H9 (cell line): Measurements from ENCODE around the gene IQCK. TPM values are rescaled to one million over a fixed set of nuclear protein-coding genes. Genes with fewer than 3 reads are reported as not detected.

Source experiments
- DNase-seq: peaks from one replicate; pipeline ENCODE4 v3.0.0-alpha.2; 2017
- H2AFZ ChIP-seq: one replicate; pipeline ENCODE4 v1.6.1; 2013; ENCODE audit warnings: mild to moderate bottlenecking, low read length, control low read depth, moderate library complexity
- H2AK5ac ChIP-seq: 2 replicates; pipeline ENCODE4 v1.6.1; 2013; ENCODE audit warnings: low read length, control low read depth, mixed read lengths; ENCODE audit not compliant: insufficient read length
- H2BK120ac ChIP-seq: one replicate; pipeline ENCODE4 v1.6.1; 2013; ENCODE audit warnings: low read depth, mild to moderate bottlenecking, low read length, control low read depth, inconsistent platforms; ENCODE audit not compliant: poor library complexity, severe bottlenecking
- H2BK12ac ChIP-seq: 2 replicates; pipeline ENCODE4 v1.6.1; 2013; ENCODE audit warnings: low read length, control low read depth, mixed read lengths, low read depth; ENCODE audit not compliant: insufficient read length
- H2BK15ac ChIP-seq: 2 replicates; pipeline ENCODE4 v1.6.1; 2013; ENCODE audit warnings: low read depth, low read length, control low read depth
- H2BK20ac ChIP-seq: one replicate; pipeline ENCODE4 v1.6.1; 2013; ENCODE audit warnings: low read depth, mild to moderate bottlenecking, low read length, control low read depth, inconsistent platforms; ENCODE audit not compliant: poor library complexity, severe bottlenecking
- H2BK5ac ChIP-seq: 2 replicates; pipeline ENCODE4 v1.6.1; 2013; ENCODE audit warnings: low read length, control low read depth, mixed read lengths; ENCODE audit not compliant: insufficient read length
- H3K14ac ChIP-seq: 2 replicates; pipeline ENCODE4 v1.6.1; 2013; ENCODE audit warnings: low read length, control low read depth; ENCODE audit not compliant: insufficient read depth
- H3K18ac ChIP-seq: 2 replicates; pipeline ENCODE4 v1.6.1; 2013; ENCODE audit warnings: low read depth, mild to moderate bottlenecking, mixed read lengths, low read length, control low read depth; ENCODE audit not compliant: insufficient read length
- H3K23ac ChIP-seq: 2 replicates; pipeline ENCODE4 v1.6.1; 2013; ENCODE audit warnings: low read length, control low read depth, mixed read lengths, low read depth; ENCODE audit not compliant: insufficient read length
- H3K23me2 ChIP-seq: 2 replicates; pipeline ENCODE4 v1.6.1; 2013; ENCODE audit warnings: low read depth, mild to moderate bottlenecking, mixed read lengths, low read length, control low read depth; ENCODE audit not compliant: insufficient read length, poor library complexity, severe bottlenecking
- H3K27ac ChIP-seq: 2 replicates; pipeline ENCODE4 v1.5.1; 2013; ENCODE audit warnings: low read length, control low read depth, mixed read lengths, low read depth; ENCODE audit not compliant: insufficient read length
- H3K27me3 ChIP-seq: 2 replicates; pipeline ENCODE4 v1.6.1; 2013; ENCODE audit warnings: low read length, control low read depth, inconsistent platforms; ENCODE audit not compliant: insufficient read depth
- H3K4ac ChIP-seq: 2 replicates; pipeline ENCODE4 v1.6.1; 2013; ENCODE audit warnings: low read depth, mild to moderate bottlenecking, control low read depth, inconsistent platforms, low read length, moderate library complexity
- H3K4me1 ChIP-seq: 2 replicates; pipeline ENCODE4 v1.6.1; 2013; ENCODE audit warnings: low read length, control low read depth, inconsistent platforms; ENCODE audit not compliant: insufficient read depth
- H3K4me2 ChIP-seq: 2 replicates; pipeline ENCODE4 v1.6.1; 2013; ENCODE audit warnings: low read length, control low read depth, mixed read lengths; ENCODE audit not compliant: insufficient read length, insufficient read depth
- H3K56ac ChIP-seq: 2 replicates; pipeline ENCODE4 v1.6.1; 2013; ENCODE audit warnings: low read depth, mild to moderate bottlenecking, mixed read lengths, low read length, control low read depth; ENCODE audit not compliant: insufficient read length
- H3K79me1 ChIP-seq: 2 replicates; pipeline ENCODE4 v1.6.1; 2013; ENCODE audit warnings: low read depth, mild to moderate bottlenecking, moderate library complexity, low read length, control low read depth, inconsistent platforms; ENCODE audit not compliant: insufficient read depth, poor library complexity, severe bottlenecking
- H3K79me2 ChIP-seq: 2 replicates; pipeline ENCODE4 v1.6.1; 2013; ENCODE audit warnings: low read length, control low read depth, inconsistent platforms; ENCODE audit not compliant: insufficient read depth
- H3K9ac ChIP-seq: 2 replicates; pipeline ENCODE4 v1.6.1; 2013; ENCODE audit warnings: low read length, control low read depth, mixed read lengths; ENCODE audit not compliant: insufficient read length; ENCODE audit errors: extremely low read depth
- H3K9me3 ChIP-seq: one replicate; pipeline ENCODE4 v1.6.1; 2013; ENCODE audit warnings: low read depth, low read length, inconsistent platforms; ENCODE audit not compliant: control insufficient read depth
- H3T11ph ChIP-seq: one replicate; pipeline ENCODE4 v1.6.1; 2013; ENCODE audit warnings: mild to moderate bottlenecking, low read length, control low read depth, inconsistent platforms
- H4K20me1 ChIP-seq: one replicate; pipeline ENCODE4 v1.6.1; 2013; ENCODE audit not compliant: control insufficient read depth, insufficient read length, insufficient read depth
- H4K5ac ChIP-seq: 2 replicates; pipeline ENCODE4 v1.6.1; 2013; ENCODE audit warnings: low read depth, mild to moderate bottlenecking, mixed read lengths, low read length, control low read depth; ENCODE audit not compliant: insufficient read length
- H4K8ac ChIP-seq: replicated peaks from 2 replicates; pipeline ENCODE4 v1.6.1; 2013; ENCODE audit warnings: low read length, control low read depth, mixed read lengths, low read depth; ENCODE audit not compliant: insufficient read length
- H4K91ac ChIP-seq: 2 replicates; pipeline ENCODE4 v1.6.1; 2013; ENCODE audit warnings: low read depth, mild to moderate bottlenecking, moderate library complexity, mixed read lengths, low read length, control low read depth; ENCODE audit not compliant: insufficient read length
- H3K27ac Mint-ChIP-seq, 3 experiments: 2 replicates in 2 of 3; 3 replicates in 1 of 3; pipeline ENCODE4 v1.8.0; 2020 to 2021; ENCODE audit warnings: mixed read lengths in 3 of 3, mild to moderate bottlenecking in 1 of 3, moderate library complexity in 1 of 3
- H3K27me3 Mint-ChIP-seq: 2 replicates; pipeline ENCODE4 v1.8.0; 2021; ENCODE audit warnings: low read depth, mild to moderate bottlenecking, moderate library complexity, mixed read lengths
- H3K36me3 Mint-ChIP-seq, 3 experiments: 2 replicates in 2 of 3; 3 replicates in 1 of 3; pipeline ENCODE4 v1.8.0; 2020 to 2021; ENCODE audit warnings: low read depth in 3 of 3, mixed read lengths in 3 of 3; ENCODE audit not compliant: insufficient read depth in 1 of 3
- H3K4me1 Mint-ChIP-seq, 2 experiments: 2 replicates each; pipeline ENCODE4 v1.8.0; 2020; ENCODE audit warnings: mixed read lengths in 2 of 2
- H3K4me3 Mint-ChIP-seq, 2 experiments: 2 replicates in 1 of 2; 3 replicates in 1 of 2; pipeline ENCODE4 v1.8.0; 2020 to 2021; ENCODE audit warnings: mild to moderate bottlenecking in 2 of 2, mixed read lengths in 2 of 2, moderate library complexity in 1 of 2
- H3K9me3 Mint-ChIP-seq, 2 experiments: 2 replicates in 1 of 2; 3 replicates in 1 of 2; pipeline ENCODE4 v1.8.0; 2020; ENCODE audit warnings: mild to moderate bottlenecking in 2 of 2, mixed read lengths in 2 of 2, moderate library complexity in 1 of 2
- whole genome bisulfite sequencing: extraction: QIAGEN DNeasy Blood & Tissue Kit; methylation state at CpG from one replicate; pipeline ENCODE4 v1.1.7; 2013; ENCODE audit warnings: missing lambda C conversion rate, low lambda C conversion rate, mixed read lengths; ENCODE audit not compliant: insufficient read length; ENCODE audit errors: extremely low coverage; 5-methylcytosine and 5-hydroxymethylcytosine counted together
- total RNA-seq: library from RNA; stranded (reverse); gene quantifications from 2 replicates; pipeline ENCODE4 v1.2.1, GENCODE V29; 2021
- TF ChIP-seq, protein P1 (sequence below): fragments of 200-600 bp; sonication (generic); conservative IDR thresholded peaks from 3 replicates; pipeline ENCODE4 v1.8.0; 2021; ENCODE audit warnings: antibody characterized with exemption, mild to moderate bottlenecking

The IQCK gene
- total RNA-seq, 1 experiment from 2014 or later, result 9.0 TPM

DNA sequence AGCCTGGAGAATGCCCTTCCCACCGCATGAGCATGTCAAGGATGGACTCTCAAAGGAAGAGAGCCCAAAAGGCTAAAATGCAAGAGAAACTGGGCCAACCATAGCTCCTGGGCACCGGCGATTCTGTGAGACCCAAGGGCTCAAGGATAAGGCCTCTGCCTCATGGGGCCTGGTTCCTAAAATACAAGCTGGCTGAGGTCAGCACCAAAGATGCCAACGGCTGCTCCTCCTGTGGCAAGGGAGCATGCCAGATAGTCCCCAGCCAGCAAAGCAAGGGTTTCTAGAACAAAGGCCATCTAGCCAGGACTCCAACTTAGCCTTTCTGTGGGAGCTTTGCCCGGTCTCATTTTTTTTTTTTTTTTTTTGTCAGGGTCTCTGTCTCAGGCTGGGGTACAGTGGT, 146.5 kb downstream of the IQCK start:
- Histone ChIP-seq H3K23ac (no peak overlapping the region), H3K79me1 (no peaks in the 10 kb centered on the region), H3K14ac (no peak overlapping the region; the same call in 1 of the 2 replicates), H3K4ac (no peak overlapping the region), H4K5ac (no peak overlapping the region), H3K56ac (no peak overlapping the region), H2AFZ (no peak overlapping the region), H2AK5ac (no peak overlapping the region), H4K20me1 (no peaks in the 10 kb centered on the region), H2BK5ac (no peak overlapping the region), H4K91ac (no peak overlapping the region), H3K4me1 (peaks cover 6% of the 10 kb centered on the region; the same call in 1 of the 2 replicates), H3K9me3 (no peaks in the 10 kb centered on the region), H3K27me3 (no peaks in the 10 kb centered on the region), H2BK15ac (no peak overlapping the region), H2BK120ac (no peak overlapping the region), H4K8ac (no peak overlapping the region), H2BK12ac (no peak overlapping the region), H3K27ac (no peak overlapping the region), H3K4me2 (no peak overlapping the region), H3K18ac (no peak overlapping the region), H3K79me2 (no peaks in the 10 kb centered on the region; the same call in 1 of the 2 replicates), H3K23me2 (no peaks in the 10 kb centered on the region), H3T11ph (no peak overlapping the region), H3K9ac (no peak overlapping the region), H2BK20ac (no peak overlapping the region)
- TF ChIP-seq, protein P1, sequence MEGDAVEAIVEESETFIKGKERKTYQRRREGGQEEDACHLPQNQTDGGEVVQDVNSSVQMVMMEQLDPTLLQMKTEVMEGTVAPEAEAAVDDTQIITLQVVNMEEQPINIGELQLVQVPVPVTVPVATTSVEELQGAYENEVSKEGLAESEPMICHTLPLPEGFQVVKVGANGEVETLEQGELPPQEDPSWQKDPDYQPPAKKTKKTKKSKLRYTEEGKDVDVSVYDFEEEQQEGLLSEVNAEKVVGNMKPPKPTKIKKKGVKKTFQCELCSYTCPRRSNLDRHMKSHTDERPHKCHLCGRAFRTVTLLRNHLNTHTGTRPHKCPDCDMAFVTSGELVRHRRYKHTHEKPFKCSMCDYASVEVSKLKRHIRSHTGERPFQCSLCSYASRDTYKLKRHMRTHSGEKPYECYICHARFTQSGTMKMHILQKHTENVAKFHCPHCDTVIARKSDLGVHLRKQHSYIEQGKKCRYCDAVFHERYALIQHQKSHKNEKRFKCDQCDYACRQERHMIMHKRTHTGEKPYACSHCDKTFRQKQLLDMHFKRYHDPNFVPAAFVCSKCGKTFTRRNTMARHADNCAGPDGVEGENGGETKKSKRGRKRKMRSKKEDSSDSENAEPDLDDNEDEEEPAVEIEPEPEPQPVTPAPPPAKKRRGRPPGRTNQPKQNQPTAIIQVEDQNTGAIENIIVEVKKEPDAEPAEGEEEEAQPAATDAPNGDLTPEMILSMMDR, result no peak
- no CpG with 5 or more reads among the region's 5 CpGs for WGBS
- Mint-ChIP-seq H3K27ac (peak overlapping the region in 2 of 3 experiments; percentile 57 to 80; a peak in 3 of 7 replicates), H3K9me3 (no peaks in the 10 kb centered on the region), H3K27me3 (no peaks in the 10 kb centered on the region; the same call in 1 of the 2 replicates), H3K36me3 (peaks cover 39 to 83% (median 50%) of the 10 kb centered on the region in 3 experiments), H3K4me1 (peaks cover 47 to 50% of the 10 kb centered on the region in 2 experiments), H3K4me3 (no peak overlapping the region)
- DNase-seq, result no peak
